WTC11 (cell line): ENCODE measurements around the gene SLC10A6. TPM values are rescaled to one million over a fixed set of nuclear protein-coding genes. Genes with fewer than 3 reads are reported as not detected.

ENCODE experiments used
- ATAC-seq: fragments of 200-7000 bp; cut with Tn5 transposase; 2 replicates; pipeline ENCODE4 v1.10.0; 2021; ENCODE audit warnings: mild to moderate bottlenecking, moderate library complexity
- CTCF ChIA-PET: fragments of 300-600 bp; sonication (Branson Sonifier 250); formaldehyde crosslinking; loops from one replicate; lab custom pipeline; 2021; ENCODE audit warnings: antibody characterized with exemption; lab: Charles Lee
- POLR2A ChIA-PET: fragments of 350-600 bp; sonication (Branson Sonifier 250); formaldehyde crosslinking; loops from one replicate; lab custom pipeline; 2021; ENCODE audit warnings: antibody characterized with exemption; lab: Charles Lee
- DNase-seq: peaks from one replicate; pipeline ENCODE4 v3.0.0; 2021; ENCODE audit warnings: low spot score
- H3K27ac Mint-ChIP-seq: 2 replicates; pipeline ENCODE4 v1.8.0; 2021; ENCODE audit warnings: mixed read lengths
- H3K27me3 Mint-ChIP-seq: 2 replicates; pipeline ENCODE4 v1.8.0; 2021; ENCODE audit warnings: low read depth, mild to moderate bottlenecking, moderate library complexity, mixed read lengths
- H3K36me3 Mint-ChIP-seq: 2 replicates; pipeline ENCODE4 v1.8.0; 2021; ENCODE audit warnings: mixed read lengths
- H3K4me1 Mint-ChIP-seq: 2 replicates; pipeline ENCODE4 v1.8.0; 2022; ENCODE audit warnings: mixed read lengths
- H3K4me3 Mint-ChIP-seq: 2 replicates; pipeline ENCODE4 v1.8.0; 2021; ENCODE audit warnings: mild to moderate bottlenecking, moderate library complexity, mixed read lengths
- H3K9me3 Mint-ChIP-seq: 2 replicates; pipeline ENCODE4 v1.8.0; 2021; ENCODE audit warnings: mixed read lengths
- ATF1 ChIP-seq: sonication (generic); formaldehyde crosslinking; IDR thresholded peaks from 2 replicates; pipeline ENCODE4 v1.8.1; 2023; ENCODE audit warnings: mild to moderate bottlenecking, moderate library complexity, missing genetic modification reagents
- ATF3 ChIP-seq: sonication (generic); formaldehyde crosslinking; conservative IDR thresholded peaks from 2 replicates; pipeline ENCODE4 v1.8.1; 2022; ENCODE audit warnings: mild to moderate bottlenecking, missing genetic modification reagents
- ATF6 ChIP-seq: sonication (generic); formaldehyde crosslinking; IDR thresholded peaks from 2 replicates; pipeline ENCODE4 v1.8.1; 2023; ENCODE audit warnings: mild to moderate bottlenecking, missing genetic modification reagents
- CREM ChIP-seq: sonication (generic); formaldehyde crosslinking; IDR thresholded peaks from 2 replicates; pipeline ENCODE4 v1.8.1; 2022; ENCODE audit warnings: mild to moderate bottlenecking, missing genetic modification reagents, moderate library complexity
- EMX1 ChIP-seq: fragments of 250-450 bp; sonication (Bioruptor Pico); IDR thresholded peaks from 2 replicates; pipeline ENCODE4 v1.8.0; 2021; ENCODE audit warnings: mild to moderate bottlenecking
- ESRRA ChIP-seq: sonication (generic); formaldehyde crosslinking; IDR thresholded peaks from 2 replicates; pipeline ENCODE4 v1.8.1; 2022; ENCODE audit warnings: mild to moderate bottlenecking, missing genetic modification reagents, borderline replicate concordance
- ETV6 ChIP-seq: sonication (generic); formaldehyde crosslinking; IDR thresholded peaks from 2 replicates; pipeline ENCODE4 v1.8.1; 2022; ENCODE audit warnings: mild to moderate bottlenecking, missing genetic modification reagents
- JAZF1 ChIP-seq: fragments of 250-450 bp; sonication (Bioruptor Pico); IDR thresholded peaks from 2 replicates; pipeline ENCODE4 v1.9.0; 2021; ENCODE audit warnings: moderate library complexity, mild to moderate bottlenecking, inconsistent platforms
- MYBL2 ChIP-seq: sonication (generic); formaldehyde crosslinking; IDR thresholded peaks from 2 replicates; pipeline ENCODE4 v1.8.1; 2023; ENCODE audit warnings: mild to moderate bottlenecking, moderate library complexity, missing genetic modification reagents
- NFYB ChIP-seq: sonication (generic); formaldehyde crosslinking; conservative IDR thresholded peaks from 2 replicates; pipeline ENCODE4 v1.8.0; 2022; ENCODE audit warnings: low read depth, missing genetic modification reagents
- NR1H2 ChIP-seq: sonication (generic); formaldehyde crosslinking; IDR thresholded peaks from 2 replicates; pipeline ENCODE4 v1.9.0; 2021; ENCODE audit warnings: mild to moderate bottlenecking, moderate library complexity, missing genetic modification reagents
- PRDM15 ChIP-seq: sonication (generic); formaldehyde crosslinking; IDR thresholded peaks from 2 replicates; pipeline ENCODE4 v1.8.0; 2022; ENCODE audit warnings: missing genetic modification reagents
- PREB ChIP-seq: sonication (generic); formaldehyde crosslinking; IDR thresholded peaks from 2 replicates; pipeline ENCODE4 v1.8.1; 2022; ENCODE audit warnings: mild to moderate bottlenecking, missing genetic modification reagents, moderate library complexity, borderline replicate concordance
- PRRX2 ChIP-seq: fragments of 250-450 bp; sonication (Bioruptor Pico); IDR thresholded peaks from 2 replicates; pipeline ENCODE4 v1.8.0; 2021; ENCODE audit warnings: mild to moderate bottlenecking
- TEAD1 ChIP-seq: sonication (generic); formaldehyde crosslinking; IDR thresholded peaks from 2 replicates; pipeline ENCODE4 v1.8.0; 2022; ENCODE audit warnings: mild to moderate bottlenecking, missing genetic modification reagents
- USF1 ChIP-seq: sonication (generic); formaldehyde crosslinking; IDR thresholded peaks from 2 replicates; pipeline ENCODE4 v1.8.0; 2022; ENCODE audit warnings: mild to moderate bottlenecking, missing genetic modification reagents
- ZNF317 ChIP-seq: sonication (generic); formaldehyde crosslinking; IDR thresholded peaks from 2 replicates; pipeline ENCODE4 v1.8.1; 2023; ENCODE audit warnings: low read depth, mild to moderate bottlenecking, moderate library complexity, missing genetic modification reagents, borderline replicate concordance
- ZNF396 ChIP-seq: fragments of 250-450 bp; sonication (Bioruptor Pico); IDR thresholded peaks from 2 replicates; pipeline ENCODE4 v1.8.0; 2021; ENCODE audit warnings: mild to moderate bottlenecking, moderate library complexity, borderline replicate concordance
- ZNF416 ChIP-seq: fragments of 250-450 bp; sonication (Bioruptor Pico); IDR thresholded peaks from 2 replicates; pipeline ENCODE4 v1.9.0; 2021; ENCODE audit warnings: mild to moderate bottlenecking, inconsistent platforms
- total RNA-seq: library from RNA; stranded (reverse); gene quantifications from 3 replicates; pipeline ENCODE4 v1.2.3, GENCODE V29; 2021
- TF ChIP-seq, protein P1 (sequence below): fragments of 250-450 bp; sonication (Bioruptor Pico); conservative IDR thresholded peaks from 2 replicates; pipeline ENCODE4 v1.9.0; 2021; ENCODE audit warnings: mild to moderate bottlenecking

SLC10A6 gene
- total RNA-seq, 1 experiment from 2014 or later: not detected

- Mint-ChIP-seq H3K4me1 (no peaks in the 10 kb centered on the region), H3K9me3 (no peaks in the 10 kb centered on the region), H3K4me3 (no peak overlapping the region)
- DNase-seq: no peak
- CTCF ChIA-PET: no interaction called here
- TF ChIP-seq ETV6 (no peak), ATF6 (CRISPR knock-in tag) (no peak), PRRX2 (no peak), USF1 (no peak), ATF3 (CRISPR knock-in tag) (no peak), ATF1 (CRISPR knock-in tag) (no peak), MYBL2 (CRISPR knock-in tag) (no peak), NR1H2 (CRISPR knock-in tag) (no peak), PREB (no peak), PRDM15 (CRISPR knock-in tag) (no peak)
- TF ChIP-seq, protein P1, sequence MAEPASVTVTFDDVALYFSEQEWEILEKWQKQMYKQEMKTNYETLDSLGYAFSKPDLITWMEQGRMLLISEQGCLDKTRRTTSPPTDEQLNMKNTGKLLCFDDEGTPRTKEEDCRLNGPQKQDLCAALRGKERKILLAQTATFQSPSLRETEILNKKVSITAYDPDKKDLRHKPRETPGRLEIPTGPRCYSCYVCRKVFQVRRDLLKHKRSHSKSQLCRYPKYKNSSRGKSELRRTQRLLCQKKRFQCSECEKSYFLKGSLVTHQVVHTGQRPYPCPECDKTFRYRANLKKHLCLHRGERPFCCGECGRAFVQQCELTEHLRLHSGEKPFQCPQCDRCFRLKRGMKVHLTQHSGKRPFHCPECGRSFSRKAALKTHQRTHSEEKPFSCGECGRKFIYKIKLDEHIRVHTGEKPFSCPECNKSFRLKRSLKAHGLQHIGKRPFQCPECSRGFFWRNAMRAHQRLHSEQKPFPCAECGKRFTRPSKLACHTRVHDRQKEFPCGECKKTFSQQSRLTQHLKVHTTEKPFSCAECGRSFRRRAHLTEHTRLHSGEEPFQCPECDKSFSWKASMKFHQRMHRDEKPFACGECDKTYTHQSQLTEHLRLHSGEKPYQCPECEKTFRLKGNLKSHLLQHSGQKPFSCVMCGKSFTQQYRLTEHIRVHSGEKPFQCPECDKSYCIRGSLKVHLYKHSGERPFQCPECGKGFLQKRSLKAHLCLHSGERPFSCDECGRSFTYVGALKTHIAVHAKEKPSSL (CRISPR knock-in tag): no peak
- TF ChIP-seq, all 79 proteins: peak for 0
- ATAC-seq: no peak
- POLR2A ChIA-PET: no interaction called here
- Mint-ChIP-seq H3K27me3 (no peaks in the 10 kb centered on the region), H3K27ac (no peak overlapping the region), H3K36me3 (peaks cover 22% of the 10 kb centered on the region)
Measured at GRCh38 chr4:86778175-86778574, 71.0 kb downstream of the SLC10A6 start.

DNA sequence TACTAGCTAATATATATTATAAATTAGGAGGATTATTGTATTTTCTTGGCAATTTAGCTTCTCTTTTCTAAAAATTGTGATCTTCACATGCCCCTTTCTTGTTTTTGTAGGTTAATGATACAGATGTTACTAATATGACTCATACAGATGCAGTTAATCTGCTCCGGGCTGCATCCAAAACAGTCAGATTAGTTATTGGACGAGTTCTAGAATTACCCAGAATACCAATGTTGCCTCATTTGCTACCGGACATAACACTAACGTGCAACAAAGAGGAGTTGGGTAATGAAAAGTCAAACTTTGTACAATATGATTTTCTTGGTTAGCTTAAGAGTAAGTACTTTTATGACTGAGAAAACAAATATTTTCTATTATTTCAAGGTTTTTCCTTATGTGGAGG lies 74.1 kb downstream of the SLC10A6 start:
- Mint-ChIP-seq H3K4me3 (no peak overlapping the region), H3K27me3 (no peaks in the 10 kb centered on the region), H3K4me1 (no peaks in the 10 kb centered on the region), H3K27ac (no peak overlapping the region), H3K9me3 (no peaks in the 10 kb centered on the region), H3K36me3 (peaks cover 32% of the 10 kb centered on the region)
- ATAC-seq: no peak
- CTCF ChIA-PET: interaction anchor here (1.1 kb wide), 1 partner anchor 43 kb away, joined by 3 read pairs; no protein-coding TSS in a partner anchor
- POLR2A ChIA-PET: no interaction called here
- DNase-seq: no peak
- TF ChIP-seq ZNF416 (CRISPR knock-in tag) (no peak), ATF1 (CRISPR knock-in tag) (no peak), ESRRA (CRISPR knock-in tag) (no peak), PRDM15 (CRISPR knock-in tag) (no peak), CREM (CRISPR knock-in tag) (no peak), TEAD1 (no peak), NFYB (CRISPR knock-in tag) (no peak), JAZF1 (CRISPR knock-in tag) (no peak), EMX1 (CRISPR knock-in tag) (no peak), ZNF317 (CRISPR knock-in tag) (no peak), ZNF396 (CRISPR knock-in tag) (no peak)
